ENCODE results near the gene TBCB. TPM values are rescaled to one million over a fixed set of nuclear protein-coding genes. Genes with fewer than 3 reads are reported as not detected.
"Not testable (repeated sequence)": the region's sequence is repeated elsewhere in the genome, so short reads cannot be mapped to it uniquely, and the experiment has no call there.

Gene TBCB, protein sequence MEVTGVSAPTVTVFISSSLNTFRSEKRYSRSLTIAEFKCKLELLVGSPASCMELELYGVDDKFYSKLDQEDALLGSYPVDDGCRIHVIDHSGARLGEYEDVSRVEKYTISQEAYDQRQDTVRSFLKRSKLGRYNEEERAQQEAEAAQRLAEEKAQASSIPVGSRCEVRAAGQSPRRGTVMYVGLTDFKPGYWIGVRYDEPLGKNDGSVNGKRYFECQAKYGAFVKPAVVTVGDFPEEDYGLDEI
- polyA plus RNA-seq (2012; ENCODE audit: insufficient read depth, insufficient read length, low read depth) = 500 TPM

GRCh38 chr19:36115453-36116343 lies at the start of gene TBCB:
Gene TBCB (plus strand): TSS chr19:36115468. CDS start chr19:36115561, 93 bp downstream.
- Histone ChIP-seq H3K4me3 (ENCODE audit: low read depth, low read length) (peak within 1 kb of the TSS; percentile 90), H3K27me3 (no peaks in the 10 kb centered on the region), H3K36me3 (peaks cover 20% of the 10 kb centered on the region), H3K4me1 (no peaks in the 10 kb centered on the region), H3K9me3 (no peaks in the 10 kb centered on the region)
- TF ChIP-seq CTCF (IDR thresholded peaks at IDR 0.05; ENCODE audit: low read depth, low read length) = no peak
- DNase-seq = no peak

- Histone ChIP-seq H3K4me1 (peaks cover 10% of the 10 kb centered on the region), H3K27me3 (no peaks in the 10 kb centered on the region), H3K9me3 (no peaks in the 10 kb centered on the region), H3K4me3 (ENCODE audit: low read depth, low read length) (no peak overlapping the region), H3K36me3 (peaks cover 50% of the 10 kb centered on the region)
- no peak for DNase-seq
- TF ChIP-seq CTCF (IDR thresholded peaks at IDR 0.05; ENCODE audit: low read depth, low read length) = no peak
Measured at GRCh38 chr19:36067681-36068080, 47.6 kb upstream of the TBCB start.

- H3K9me3 ChIP-seq; H3K27me3 ChIP-seq; H3K4me3 ChIP-seq (ENCODE audit: low read depth, low read length); DNase-seq: not testable (repeated sequence)
- H3K4me1 ChIP-seq = peaks cover 10% of the 10 kb centered on the region
- H3K36me3 ChIP-seq = peaks cover 47% of the 10 kb centered on the region
Measured at GRCh38 chr19:36068810-36069499, 46.3 kb upstream of the TBCB start.

DNA sequence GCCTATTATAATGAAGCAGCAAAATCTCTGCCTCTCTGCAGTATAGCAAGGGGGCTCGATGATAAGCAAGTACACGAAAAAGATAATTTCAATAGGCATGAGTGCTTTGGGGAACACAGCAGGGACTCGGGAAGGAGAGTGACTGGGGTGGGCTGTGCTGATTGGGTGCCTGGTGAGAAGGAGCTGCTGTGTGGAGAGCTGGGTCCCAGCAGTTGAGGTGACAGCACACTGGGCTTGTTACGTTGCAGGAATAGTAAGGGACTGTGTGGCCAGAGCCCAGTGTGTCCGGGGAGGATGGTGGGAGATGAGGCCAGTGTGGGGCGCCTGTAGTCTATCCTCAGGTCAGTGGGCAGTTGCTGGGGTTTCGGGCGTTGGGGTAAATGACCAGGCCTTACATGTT lies 43.2 kb upstream of the TBCB start:
- no peak for TF ChIP-seq CTCF (IDR thresholded peaks at IDR 0.05; ENCODE audit: low read depth, low read length)
- H3K4me3 ChIP-seq (ENCODE audit: low read depth, low read length) = no peak overlapping the region
- H3K4me1 ChIP-seq = peaks cover 10% of the 10 kb centered on the region
- no peak for DNase-seq
- H3K9me3 ChIP-seq = no peaks in the 10 kb centered on the region
- H3K36me3 ChIP-seq = peaks cover 28% of the 10 kb centered on the region
- H3K27me3 ChIP-seq = no peaks in the 10 kb centered on the region

- Histone ChIP-seq H3K4me3 (ENCODE audit: low read depth, low read length) (no peak overlapping the region), H3K9me3 (no peaks in the 10 kb centered on the region), H3K27me3 (no peaks in the 10 kb centered on the region), H3K36me3 (peaks cover 16% of the 10 kb centered on the region), H3K4me1 (peaks cover 10% of the 10 kb centered on the region)
- DNase-seq = no peak
- TF ChIP-seq CTCF (IDR thresholded peaks at IDR 0.05; ENCODE audit: low read depth, low read length) = no peak
Measured at GRCh38 chr19:36073121-36073876, 42.0 kb upstream of the TBCB start.

Data from BE2C (cell line).